OCI-LY3 (cell line): ENCODE results near the gene CRAT.

Experiments used
- H2AFZ ChIP-seq: fragments of 200-600, 300-600 bp; shearing (Covaris generic); 2 replicates; pipeline ENCODE4 v1.6.0; 2014; ENCODE audit warnings: antibody characterized with exemption, low read depth, low read length
- H3K27ac ChIP-seq: fragments of 200-600, 300-600 bp; sonication (generic); 2 replicates; pipeline ENCODE4 v1.5.1; 2014; ENCODE audit warnings: mild to moderate bottlenecking, low read length, moderate library complexity, mixed read lengths
- H3K27me3 ChIP-seq: fragments of 200-600, 300-600 bp; sonication (generic); 2 replicates; pipeline ENCODE4 v1.6.1; 2014; ENCODE audit warnings: low read depth, low read length, mixed read lengths
- H3K36me3 ChIP-seq: fragments of 200-600, 300-600 bp; sonication (generic); replicated peaks from 2 replicates; pipeline ENCODE3; 2014; ENCODE audit warnings: low read depth, low read length, mixed read lengths
- H3K4me1 ChIP-seq: fragments of 300-600, 200-600 bp; sonication (generic); 2 replicates; pipeline ENCODE4 v1.6.1; 2014; ENCODE audit warnings: low read length, mixed read lengths
- H3K4me2 ChIP-seq: fragments of 200-600, 300-600 bp; sonication (generic); 2 replicates; pipeline ENCODE4 v1.6.1; 2014; ENCODE audit warnings: low read length, mixed read lengths
- H3K4me3 ChIP-seq: fragments of 300-600, 200-600 bp; sonication (generic); 2 replicates; pipeline ENCODE4 v1.5.1; 2014; ENCODE audit warnings: antibody characterized with exemption, mild to moderate bottlenecking, low read length, moderate library complexity
- H3K79me2 ChIP-seq: fragments of 300-600, 200-600 bp; shearing (Covaris generic); 2 replicates; pipeline ENCODE4 v1.6.1; 2014; ENCODE audit warnings: mild to moderate bottlenecking, low read length, mixed read lengths
- H3K9ac ChIP-seq: fragments of 300-600, 200-600 bp; shearing (Covaris generic); 2 replicates; pipeline ENCODE4 v1.6.0; 2014; ENCODE audit warnings: mild to moderate bottlenecking, low read length, moderate library complexity
- H3K9me3 ChIP-seq: fragments of 200-600, 300-600 bp; shearing (Covaris generic); 2 replicates; pipeline ENCODE4 v1.6.1; 2014; ENCODE audit warnings: low read length, mixed read lengths; ENCODE audit not compliant: insufficient read depth
- H4K20me1 ChIP-seq: fragments of 200-600, 300-600 bp; sonication (generic); 2 replicates; pipeline ENCODE4 v1.6.1; 2016; ENCODE audit warnings: low read length, mixed read lengths; ENCODE audit not compliant: insufficient read depth
- EZH2phosphoT487 ChIP-seq: fragments of 200-600 bp; shearing (Covaris generic); IDR thresholded peaks from 2 replicates; pipeline ENCODE4 v1.6.1; 2018; ENCODE audit warnings: antibody characterized with exemption, mixed run types, low read depth
- TF ChIP-seq, protein P1 (sequence below): fragments of 200-600, 300-600 bp; sonication (generic); IDR thresholded peaks from 2 replicates; pipeline ENCODE4 v1.5.1; 2014; ENCODE audit warnings: antibody characterized with exemption, low read length, low read depth

CRAT gene

DNA sequence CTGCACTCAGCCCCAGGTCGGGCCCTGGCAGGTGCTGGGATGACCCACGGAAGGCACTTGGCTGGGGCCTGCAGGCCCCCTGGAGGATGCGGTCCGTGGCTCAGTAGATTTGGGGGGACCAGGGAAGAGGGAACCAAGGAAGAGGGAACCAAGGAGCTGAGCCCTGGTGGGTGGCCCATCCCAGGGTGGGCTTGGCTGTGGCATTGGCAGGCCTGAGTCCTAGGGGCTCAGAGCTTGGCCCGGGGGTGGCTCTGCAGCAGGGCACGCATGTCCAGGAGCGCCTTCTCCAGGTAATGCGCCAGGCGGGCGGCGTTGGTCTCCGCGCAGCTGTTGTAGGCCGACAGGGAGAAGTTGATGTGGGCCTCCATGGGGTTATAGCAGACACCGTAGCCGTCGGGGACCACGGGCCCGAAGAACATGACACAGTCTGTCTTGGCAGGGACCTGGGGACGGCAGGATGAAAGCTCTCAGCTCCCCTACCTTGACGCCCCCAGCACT lies 15.4 kb downstream of the CRAT start:
- no peak overlapping the region for H3K9ac ChIP-seq
- TF ChIP-seq, protein P1, sequence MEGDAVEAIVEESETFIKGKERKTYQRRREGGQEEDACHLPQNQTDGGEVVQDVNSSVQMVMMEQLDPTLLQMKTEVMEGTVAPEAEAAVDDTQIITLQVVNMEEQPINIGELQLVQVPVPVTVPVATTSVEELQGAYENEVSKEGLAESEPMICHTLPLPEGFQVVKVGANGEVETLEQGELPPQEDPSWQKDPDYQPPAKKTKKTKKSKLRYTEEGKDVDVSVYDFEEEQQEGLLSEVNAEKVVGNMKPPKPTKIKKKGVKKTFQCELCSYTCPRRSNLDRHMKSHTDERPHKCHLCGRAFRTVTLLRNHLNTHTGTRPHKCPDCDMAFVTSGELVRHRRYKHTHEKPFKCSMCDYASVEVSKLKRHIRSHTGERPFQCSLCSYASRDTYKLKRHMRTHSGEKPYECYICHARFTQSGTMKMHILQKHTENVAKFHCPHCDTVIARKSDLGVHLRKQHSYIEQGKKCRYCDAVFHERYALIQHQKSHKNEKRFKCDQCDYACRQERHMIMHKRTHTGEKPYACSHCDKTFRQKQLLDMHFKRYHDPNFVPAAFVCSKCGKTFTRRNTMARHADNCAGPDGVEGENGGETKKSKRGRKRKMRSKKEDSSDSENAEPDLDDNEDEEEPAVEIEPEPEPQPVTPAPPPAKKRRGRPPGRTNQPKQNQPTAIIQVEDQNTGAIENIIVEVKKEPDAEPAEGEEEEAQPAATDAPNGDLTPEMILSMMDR = no peak
- TF ChIP-seq EZH2phosphoT487 = no peak
- H2AFZ ChIP-seq = no peak overlapping the region
- H3K36me3 ChIP-seq = no peaks in the 10 kb centered on the region
- no peaks in the 10 kb centered on the region for H3K4me1 ChIP-seq
- H3K27ac ChIP-seq = no peak overlapping the region
- no peaks in the 10 kb centered on the region for H3K27me3 ChIP-seq
- no peaks in the 10 kb centered on the region for H4K20me1 ChIP-seq
- no peak overlapping the region for H3K4me2 ChIP-seq
- H3K79me2 ChIP-seq = no peaks in the 10 kb centered on the region
- H3K4me3 ChIP-seq = no peak overlapping the region
- no peaks in the 10 kb centered on the region for H3K9me3 ChIP-seq

DNA sequence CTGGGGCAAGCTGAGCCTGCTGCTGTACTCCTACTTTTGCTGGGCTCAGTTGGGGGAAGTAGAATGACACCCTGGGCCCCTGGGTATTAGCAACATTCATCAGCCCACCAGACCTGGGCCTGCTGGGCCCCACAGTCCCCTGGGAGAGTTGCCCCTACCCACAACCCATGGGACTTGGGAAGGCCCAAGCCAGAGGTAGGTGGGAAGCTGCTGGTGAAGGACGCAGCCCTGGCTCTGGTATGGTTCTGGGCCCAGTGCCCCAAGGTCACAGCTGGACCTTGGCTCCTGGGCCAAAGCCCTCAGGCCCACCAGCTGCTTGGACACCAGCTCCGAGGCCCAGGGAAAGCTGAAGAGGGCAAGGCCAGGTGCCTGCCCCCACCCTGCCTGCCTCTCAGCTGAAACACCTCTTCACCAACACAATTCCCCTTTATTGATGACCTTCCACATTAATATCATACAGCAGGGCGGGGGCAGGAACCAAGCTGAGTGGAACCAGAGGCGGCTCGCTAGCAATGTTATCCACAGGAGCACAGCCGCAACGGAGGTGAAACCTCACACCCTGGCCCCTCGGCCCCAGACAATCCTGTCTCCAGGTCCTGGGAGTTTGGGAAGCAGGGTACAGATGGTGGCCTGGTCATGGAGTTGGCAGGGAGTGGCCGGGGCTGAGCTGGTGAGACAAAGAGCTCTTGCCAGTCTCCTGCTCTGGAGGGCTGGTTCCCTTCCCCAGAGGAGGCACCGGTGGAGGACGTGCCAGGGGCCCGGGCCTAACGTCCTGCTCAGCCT lies 16.0 kb downstream of the CRAT start:
- no peaks in the 10 kb centered on the region for H3K36me3 ChIP-seq
- no peak overlapping the region for H3K4me2 ChIP-seq
- H3K9me3 ChIP-seq = no peaks in the 10 kb centered on the region
- no peak overlapping the region for H3K4me3 ChIP-seq
- H2AFZ ChIP-seq = no peak overlapping the region
- no peaks in the 10 kb centered on the region for H3K4me1 ChIP-seq
- H3K27me3 ChIP-seq = no peaks in the 10 kb centered on the region
- no peak overlapping the region for H3K9ac ChIP-seq
- H3K79me2 ChIP-seq = no peaks in the 10 kb centered on the region
- TF ChIP-seq, protein P1 = no peak
- TF ChIP-seq EZH2phosphoT487 = no peak
- no peaks in the 10 kb centered on the region for H4K20me1 ChIP-seq
- no peak overlapping the region for H3K27ac ChIP-seq

DNA sequence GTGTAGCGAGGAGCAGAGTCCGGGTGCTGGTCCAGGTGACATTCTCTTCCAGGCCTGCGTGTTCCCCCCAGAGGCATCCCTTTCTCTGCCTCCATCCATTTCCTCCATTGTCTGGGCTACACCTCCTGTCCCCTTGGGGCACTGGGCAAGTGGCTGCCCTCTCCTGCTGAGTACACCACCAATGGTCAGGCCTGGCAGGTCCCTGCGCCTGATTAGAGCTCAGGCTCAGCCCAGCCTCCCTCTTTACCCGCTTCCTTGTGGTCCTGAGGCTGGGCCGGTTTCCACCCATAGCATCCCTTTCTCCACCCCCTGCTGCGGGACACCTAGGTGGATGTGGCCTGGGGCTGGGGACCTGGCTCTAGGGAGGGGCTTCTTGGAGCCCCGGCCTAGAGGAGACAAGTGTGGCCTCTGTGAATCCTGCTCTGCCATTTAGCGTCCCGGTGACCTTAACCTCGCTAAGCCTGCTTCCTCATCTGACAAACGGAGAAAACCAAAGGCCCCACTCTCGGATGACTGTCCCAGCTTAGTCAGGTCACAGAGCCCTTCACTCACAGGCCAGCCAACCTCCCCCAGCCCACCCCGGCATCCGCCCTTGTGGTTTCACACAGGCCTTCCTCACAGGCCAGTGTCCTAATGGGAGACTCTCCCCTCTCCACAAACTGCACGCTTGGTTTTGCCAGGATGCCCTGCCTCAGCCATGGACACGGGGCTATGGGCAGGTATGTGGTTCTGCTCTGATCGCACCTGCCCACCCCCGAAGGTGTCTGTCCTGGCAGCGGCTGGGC lies 16.8 kb downstream of the CRAT start:
- H3K27ac ChIP-seq = no peak overlapping the region
- TF ChIP-seq, protein P1 = no peak
- TF ChIP-seq EZH2phosphoT487 = no peak
- H3K4me2 ChIP-seq = no peak overlapping the region

DNA sequence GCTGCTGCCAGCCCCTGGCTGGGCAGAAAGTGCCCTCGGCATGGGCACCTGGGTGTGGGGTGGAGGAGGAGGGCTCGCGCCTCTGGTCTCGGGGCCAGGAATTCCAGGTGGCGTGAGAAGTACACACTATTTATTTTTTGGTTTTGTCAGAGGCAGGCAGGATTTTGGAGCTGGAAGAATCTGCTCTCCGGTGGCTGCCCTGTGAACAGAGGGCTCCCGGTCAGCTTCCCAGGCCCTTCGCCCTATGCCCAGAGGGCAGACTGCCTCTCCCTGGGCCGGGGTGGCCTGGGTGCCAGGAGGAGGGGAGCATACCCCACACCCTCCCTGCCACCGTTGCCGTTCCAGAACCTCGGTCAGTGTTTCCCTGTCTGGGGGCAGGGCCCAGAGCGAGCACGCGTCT lies 21.3 kb downstream of the CRAT start:
- H3K27me3 ChIP-seq = no peaks in the 10 kb centered on the region
- H3K9ac ChIP-seq = no peak overlapping the region
- TF ChIP-seq, protein P1 = no peak
- TF ChIP-seq EZH2phosphoT487 = no peak
- no peak overlapping the region for H3K4me2 ChIP-seq
- H4K20me1 ChIP-seq = no peaks in the 10 kb centered on the region
- no peaks in the 10 kb centered on the region for H3K79me2 ChIP-seq
- H2AFZ ChIP-seq = no peak overlapping the region
- no peak overlapping the region for H3K4me3 ChIP-seq
- H3K27ac ChIP-seq = no peak overlapping the region
- H3K4me1 ChIP-seq = no peaks in the 10 kb centered on the region
- H3K36me3 ChIP-seq = peaks cover 13% of the 10 kb centered on the region
- no peaks in the 10 kb centered on the region for H3K9me3 ChIP-seq

More for the DNA sequence above, 16.8 kb downstream of the CRAT start:
- Histone ChIP-seq H3K27me3 (no peaks in the 10 kb centered on the region), H3K4me1 (no peaks in the 10 kb centered on the region), H4K20me1 (no peaks in the 10 kb centered on the region), H2AFZ (no peak overlapping the region), H3K36me3 (no peaks in the 10 kb centered on the region), H3K79me2 (no peaks in the 10 kb centered on the region), H3K9ac (no peak overlapping the region), H3K4me3 (no peak overlapping the region), H3K9me3 (no peaks in the 10 kb centered on the region)
